Esophagus (tissue), 2 donors: ENCODE measurements around the gene ST7. TPM values are rescaled to one million over a fixed set of nuclear protein-coding genes. Genes with fewer than 3 reads are reported as not detected.
"Not testable (repeated sequence)": the region's sequence is repeated elsewhere in the genome, so short reads cannot be mapped to it uniquely, and the experiment has no call there.

Experiments used
- H3K27ac ChIP-seq, 2 donors: one replicate each; pipeline ENCODE4 v1.5.1; 2013; ENCODE audit warnings: low read depth in 2 of 2, mild to moderate bottlenecking in 2 of 2, inconsistent platforms in 1 of 2, low read length in 1 of 2, moderate library complexity in 1 of 2
- H3K27me3 ChIP-seq, 2 donors: one replicate each; pipeline ENCODE4 v1.6.1; 2013; ENCODE audit warnings: low read length in 2 of 2, control low read depth in 1 of 2, mild to moderate bottlenecking in 1 of 2; ENCODE audit not compliant: insufficient read depth in 2 of 2, control insufficient read depth in 1 of 2
- H3K36me3 ChIP-seq, 2 donors: one replicate each; pipeline ENCODE4 v1.6.1; 2013; ENCODE audit warnings: low read length in 1 of 2; ENCODE audit not compliant: control insufficient read depth in 2 of 2, insufficient read depth in 2 of 2
- H3K4me1 ChIP-seq, 2 donors: one replicate each; pipeline ENCODE4 v1.6.1; 2013; ENCODE audit warnings: low read length in 1 of 2; ENCODE audit not compliant: control insufficient read depth in 2 of 2, insufficient read depth in 2 of 2
- H3K4me3 ChIP-seq, 2 donors: one replicate each; pipeline ENCODE4 v1.5.1; 2013; ENCODE audit warnings: low read length in 2 of 2, mild to moderate bottlenecking in 2 of 2, low read depth in 1 of 2, moderate library complexity in 1 of 2
- H3K9me3 ChIP-seq, 2 donors: one replicate each; pipeline ENCODE4 v1.6.1; 2013; ENCODE audit warnings: mild to moderate bottlenecking in 2 of 2, low read depth in 1 of 2, low read length in 1 of 2, moderate library complexity in 1 of 2; ENCODE audit not compliant: control insufficient read depth in 2 of 2, insufficient read depth in 1 of 2
- WGBS, 2 donors: extraction: QIAGEN DNeasy Blood & Tissue Kit; methylation state at CpG; one replicate each; pipeline ENCODE4 v1.1.7; 2013; 5-methylcytosine and 5-hydroxymethylcytosine counted together
- polyA plus RNA-seq, 2 donors: library from polyadenylated mRNA; stranded (reverse); fragments of 200-250 nt; gene quantifications; one replicate each; pipeline ENCODE4 v1.2.3, GENCODE V29; 2013
- donor health status: healthy with polysubstance abuse.
- donor health status: Bipolar disorder and iron deficiency.

ST7 gene
- polyA plus RNA-seq, 2 donors = 4.3 to 7.4 TPM

DNA sequence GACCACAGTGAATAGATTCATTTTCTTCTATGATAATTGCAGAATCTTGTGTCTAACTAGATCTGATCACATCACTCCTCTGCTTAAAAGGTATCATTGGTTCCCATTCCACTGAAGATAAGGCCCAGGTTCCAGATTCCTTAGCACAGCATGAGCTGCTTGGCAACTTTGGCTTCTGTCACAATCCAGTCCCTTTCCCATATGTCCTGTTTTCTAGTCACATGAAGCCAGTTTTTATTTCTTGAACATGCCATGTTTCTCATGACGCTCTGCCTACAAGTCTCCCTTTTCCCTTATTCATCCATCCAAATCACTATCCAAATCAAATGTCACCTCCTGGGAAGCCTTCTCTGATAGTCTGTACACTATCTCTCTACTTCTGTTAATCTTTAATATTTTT lies 167.0 kb downstream of the ST7 start:
- not testable (repeated sequence) for H3K4me3 ChIP-seq
- 81 to 100% methylated on average over 1 of the region's 1 CpG for WGBS, 2 donors

GRCh38 chr7:117122036-117122435 lies 168.7 kb downstream of the ST7 start:
- H3K4me1 ChIP-seq, H3K36me3 ChIP-seq, H3K9me3 ChIP-seq, H3K27me3 ChIP-seq, H3K27ac ChIP-seq, H3K4me3 ChIP-seq: not testable (repeated sequence)
- WGBS, 2 donors = 97 to 100% methylated on average over 1 of the region's 1 CpG

More for the DNA sequence above, 167.0 kb downstream of the ST7 start:
- H3K27me3 ChIP-seq, H3K36me3 ChIP-seq, H3K4me1 ChIP-seq, H3K27ac ChIP-seq, H3K9me3 ChIP-seq: not testable (repeated sequence)

GRCh38 chr7:117122536-117122935 lies 169.2 kb downstream of the ST7 start:
- Histone ChIP-seq H3K4me3 (no peak overlapping the region), H3K27me3 (no peaks in the 10 kb centered on the region), H3K36me3 (no peaks in the 10 kb centered on the region), H3K4me1 (no peaks in the 10 kb centered on the region), H3K9me3 (no peaks in the 10 kb centered on the region), H3K27ac (no peak overlapping the region)

GRCh38 chr7:117123311-117123926 lies 170.1 kb downstream of the ST7 start:
- Histone ChIP-seq H3K27me3 (no peaks in the 10 kb centered on the region), H3K4me3 (no peak overlapping the region), H3K4me1 (no peaks in the 10 kb centered on the region), H3K27ac (no peak overlapping the region), H3K9me3 (no peaks in the 10 kb centered on the region), H3K36me3 (no peaks in the 10 kb centered on the region)
- WGBS, 2 donors = 87 to 91% methylated on average over 2 of the region's 2 CpGs

DNA sequence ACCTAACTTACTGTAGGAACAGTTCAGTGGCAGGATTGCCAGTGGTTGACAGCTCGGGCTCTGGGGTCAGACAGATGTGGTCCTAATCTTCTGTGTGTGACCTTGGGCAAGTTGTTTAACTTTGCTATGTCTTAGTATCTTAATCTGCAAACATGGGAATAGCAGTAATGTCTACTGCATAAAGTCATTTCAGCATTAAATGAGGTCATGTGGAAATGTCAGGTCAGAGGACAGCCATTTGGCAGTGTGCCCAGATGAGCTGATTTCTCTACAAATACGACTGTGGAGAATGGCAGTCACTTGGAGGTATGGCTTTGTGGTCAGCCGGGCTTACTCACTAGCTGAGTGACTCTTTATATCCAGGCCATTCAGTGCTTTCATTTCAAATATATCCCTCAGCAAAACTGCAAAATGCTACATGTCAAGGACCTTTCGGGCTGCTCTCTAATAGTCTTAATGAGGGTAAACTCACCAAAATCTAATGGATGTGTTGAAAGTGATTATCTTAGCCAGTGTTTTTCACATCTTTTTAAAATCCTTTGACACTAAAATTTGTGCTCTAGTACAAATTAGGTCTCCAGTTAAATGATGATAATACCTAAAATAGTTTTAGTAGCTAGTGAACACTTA lies 171.4 kb downstream of the ST7 start:
- H3K27ac ChIP-seq = no peak overlapping the region
- no peaks in the 10 kb centered on the region for H3K36me3 ChIP-seq
- H3K4me3 ChIP-seq = no peak overlapping the region
- 37 to 51% methylated on average over 4 of the region's 4 CpGs for WGBS, 2 donors
- H3K9me3 ChIP-seq = no peaks in the 10 kb centered on the region
- no peaks in the 10 kb centered on the region for H3K4me1 ChIP-seq
- no peaks in the 10 kb centered on the region for H3K27me3 ChIP-seq

- no peaks in the 10 kb centered on the region for H3K9me3 ChIP-seq
- H3K4me3 ChIP-seq = no peak overlapping the region
- H3K4me1 ChIP-seq = no peaks in the 10 kb centered on the region
- H3K27me3 ChIP-seq = no peaks in the 10 kb centered on the region
- H3K27ac ChIP-seq = no peak overlapping the region
- 95 to 100% methylated on average over 1 of the region's 1 CpG for WGBS, 2 donors
- no peaks in the 10 kb centered on the region for H3K36me3 ChIP-seq
These were observed 173.4 kb downstream of the ST7 start for GRCh38 chr7:117126676-117127075.

GRCh38 chr7:117127585-117128168 lies 174.4 kb downstream of the ST7 start:
- no peaks in the 10 kb centered on the region for H3K36me3 ChIP-seq
- H3K9me3 ChIP-seq = no peaks in the 10 kb centered on the region
- H3K27ac ChIP-seq = no peak overlapping the region
- no peak overlapping the region for H3K4me3 ChIP-seq
- WGBS, 2 donors = 12 to 13% methylated on average over 2 of the region's 2 CpGs
- H3K27me3 ChIP-seq = no peaks in the 10 kb centered on the region
- no peaks in the 10 kb centered on the region for H3K4me1 ChIP-seq

DNA sequence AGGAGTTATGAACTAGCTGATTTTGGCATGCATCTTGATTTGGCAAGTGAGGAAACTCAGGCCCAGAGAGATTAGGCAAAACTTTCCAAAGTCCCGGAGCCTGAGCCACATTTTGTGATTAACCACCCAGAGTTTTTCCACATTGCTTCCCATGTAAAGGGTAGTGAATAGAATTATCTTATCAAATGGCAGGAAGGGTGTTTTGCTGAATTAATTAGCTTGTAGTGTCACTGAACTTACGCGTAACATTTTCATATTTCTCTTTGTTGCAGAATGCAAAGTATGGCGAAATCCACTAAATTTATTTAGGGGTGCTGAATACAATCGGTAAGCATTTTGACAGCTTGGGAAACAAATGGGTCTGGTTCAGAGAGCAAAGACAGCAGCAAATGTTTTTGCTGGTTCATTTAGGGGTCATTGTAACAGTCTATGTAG lies 176.2 kb downstream of the ST7 start:
- H3K9me3 ChIP-seq = no peaks in the 10 kb centered on the region
- H3K4me1 ChIP-seq = no peaks in the 10 kb centered on the region
- no peak overlapping the region for H3K4me3 ChIP-seq
- H3K36me3 ChIP-seq = no peaks in the 10 kb centered on the region
- no peak overlapping the region for H3K27ac ChIP-seq
- H3K27me3 ChIP-seq = no peaks in the 10 kb centered on the region
- 78% methylated on average over 5 of the region's 5 CpGs for WGBS, 2 donors

DNA sequence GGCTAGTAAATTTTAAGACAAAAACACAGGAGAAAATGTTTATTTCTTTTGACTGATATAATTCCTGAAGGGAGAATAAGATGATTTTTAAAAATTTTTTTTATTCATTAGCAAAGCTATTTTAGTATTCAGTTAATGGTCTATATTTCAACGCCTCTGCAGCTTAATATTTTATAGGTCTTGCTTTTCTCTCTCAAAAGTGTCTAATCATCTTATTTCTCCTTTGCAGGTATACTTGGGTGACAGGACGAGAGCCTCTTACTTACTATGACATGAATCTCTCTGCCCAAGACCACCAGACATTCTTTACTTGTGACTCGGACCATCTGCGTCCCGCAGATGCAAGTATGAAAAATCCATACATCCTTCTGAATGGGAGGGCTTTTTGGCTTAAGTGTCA lies 177.0 kb downstream of the ST7 start:
- H3K27me3 ChIP-seq = no peaks in the 10 kb centered on the region
- no peak overlapping the region for H3K27ac ChIP-seq
- no peak overlapping the region for H3K4me3 ChIP-seq
- 96 to 97% methylated on average over 5 of the region's 5 CpGs for WGBS, 2 donors
- no peaks in the 10 kb centered on the region for H3K9me3 ChIP-seq
- no peaks in the 10 kb centered on the region for H3K4me1 ChIP-seq
- no peaks in the 10 kb centered on the region for H3K36me3 ChIP-seq
